ENCODE results near the gene MTX2.

GRCh38 chr2:176291809-176292283 is 22.6 kb downstream of the MTX2 start:
- TF ChIP-seq POLR2A (IDR thresholded peaks at IDR 0.05) (no peak), POLR2AphosphoS5 (IDR thresholded peaks at IDR 0.05; ENCODE audit: insufficient read depth in 1 of 2, low read depth in 1 of 2) (no peak)
- TF ChIP-seq, protein P1, sequence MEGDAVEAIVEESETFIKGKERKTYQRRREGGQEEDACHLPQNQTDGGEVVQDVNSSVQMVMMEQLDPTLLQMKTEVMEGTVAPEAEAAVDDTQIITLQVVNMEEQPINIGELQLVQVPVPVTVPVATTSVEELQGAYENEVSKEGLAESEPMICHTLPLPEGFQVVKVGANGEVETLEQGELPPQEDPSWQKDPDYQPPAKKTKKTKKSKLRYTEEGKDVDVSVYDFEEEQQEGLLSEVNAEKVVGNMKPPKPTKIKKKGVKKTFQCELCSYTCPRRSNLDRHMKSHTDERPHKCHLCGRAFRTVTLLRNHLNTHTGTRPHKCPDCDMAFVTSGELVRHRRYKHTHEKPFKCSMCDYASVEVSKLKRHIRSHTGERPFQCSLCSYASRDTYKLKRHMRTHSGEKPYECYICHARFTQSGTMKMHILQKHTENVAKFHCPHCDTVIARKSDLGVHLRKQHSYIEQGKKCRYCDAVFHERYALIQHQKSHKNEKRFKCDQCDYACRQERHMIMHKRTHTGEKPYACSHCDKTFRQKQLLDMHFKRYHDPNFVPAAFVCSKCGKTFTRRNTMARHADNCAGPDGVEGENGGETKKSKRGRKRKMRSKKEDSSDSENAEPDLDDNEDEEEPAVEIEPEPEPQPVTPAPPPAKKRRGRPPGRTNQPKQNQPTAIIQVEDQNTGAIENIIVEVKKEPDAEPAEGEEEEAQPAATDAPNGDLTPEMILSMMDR (IDR thresholded peaks at IDR 0.05): no peak

Data from vagina (tissue), 2 donors.